ENCODE measurements around the gene ROR1.

Gene ROR1

GRCh38 chr1:63983391-63984256, 209.8 kb downstream of the ROR1 start:
- DNase-seq, result no peak

GRCh38 chr1:63984257-63984929, 210.6 kb downstream of the ROR1 start:
- DNase-seq, result no peak

- DNase-seq, result no peak
Observed at GRCh38 chr1:63984930-63985290, 211.1 kb downstream of the ROR1 start.

GRCh38 chr1:63987014-63987627, 213.3 kb downstream of the ROR1 start:
- no peak for DNase-seq

- no peak for DNase-seq
Observed at GRCh38 chr1:63987628-63988024, 213.8 kb downstream of the ROR1 start.

- DNase-seq, result no peak
Observed at GRCh38 chr1:63988941-63989340, 215.1 kb downstream of the ROR1 start.

- DNase-seq, result no peak
Observed at GRCh38 chr1:63991685-63992084, 217.9 kb downstream of the ROR1 start.

GRCh38 chr1:64000021-64000420, 226.2 kb downstream of the ROR1 start:
- no peak for DNase-seq

GRCh38 chr1:64001038-64001437, 227.2 kb downstream of the ROR1 start:
- DNase-seq, result no peak

- DNase-seq, result no peak
Observed at GRCh38 chr1:64004451-64005025, 230.7 kb downstream of the ROR1 start.

- DNase-seq, result no peak
Observed at GRCh38 chr1:64005801-64006200, 232.0 kb downstream of the ROR1 start.

GRCh38 chr1:64006276-64007051, 232.6 kb downstream of the ROR1 start:
- no peak for DNase-seq

- no peak for DNase-seq
Observed at GRCh38 chr1:64010316-64010715, 236.5 kb downstream of the ROR1 start.

- no peak for DNase-seq
Observed at GRCh38 chr1:64013395-64013794, 239.6 kb downstream of the ROR1 start.

- no peak for DNase-seq
Observed at GRCh38 chr1:64019818-64020217, 246.0 kb downstream of the ROR1 start.

GRCh38 chr1:64021066-64021465, 247.2 kb downstream of the ROR1 start:
- no peak for DNase-seq

GRCh38 chr1:64025051-64025450, 251.2 kb downstream of the ROR1 start:
- no peak for DNase-seq

GRCh38 chr1:64029037-64029436, 255.2 kb downstream of the ROR1 start:
- no peak for DNase-seq

- no peak for DNase-seq
Observed at GRCh38 chr1:64030411-64030810, 256.6 kb downstream of the ROR1 start.

- DNase-seq, result no peak
Observed at GRCh38 chr1:64031236-64031635, 257.4 kb downstream of the ROR1 start.

GRCh38 chr1:64033667-64034220, 259.9 kb downstream of the ROR1 start:
- no peak for DNase-seq

- DNase-seq, result no peak
Observed at GRCh38 chr1:64036549-64036948, 262.7 kb downstream of the ROR1 start.

- DNase-seq, result no peak
Observed at GRCh38 chr1:64038119-64038518, 264.3 kb downstream of the ROR1 start.
